Activated CD4-positive, alpha-beta memory T cell treated with anti-CD3 and anti-CD28 coated beads, Interleukin-2, amount 10 ng/mL, durations not matched to agents 7 days and 5 days (primary cell): ENCODE results near the gene FRMD4B. TPM values are rescaled to one million over a fixed set of nuclear protein-coding genes. Genes with fewer than 3 reads are reported as not detected.
A peak's percentile ranks its signal among the peaks of the same experiment; 100 is the strongest.

Experiments used
- CTCF ChIA-PET: fragments of 350-600 bp; sonication (Branson Sonifier 250); formaldehyde crosslinking; loops from one replicate; lab custom pipeline; 2021; ENCODE audit warnings: antibody characterized with exemption, inconsistent platforms; lab: Charles Lee
- POLR2A ChIA-PET: fragments of 350-600 bp; sonication (Branson Sonifier 250); formaldehyde crosslinking; loops from one replicate; lab custom pipeline; 2021; ENCODE audit warnings: antibody characterized with exemption; lab: Charles Lee
- DNase-seq: peaks from one replicate; pipeline ENCODE4 v3.0.0-alpha.2; 2020
- H3K27ac Mint-ChIP-seq: one replicate; pipeline ENCODE4 v1.8.0; 2021; ENCODE audit warnings: mild to moderate bottlenecking, mixed read lengths
- H3K27me3 Mint-ChIP-seq: one replicate; pipeline ENCODE4 v1.8.0; 2021; ENCODE audit warnings: mixed read lengths
- H3K36me3 Mint-ChIP-seq: one replicate; pipeline ENCODE4 v1.8.0; 2021; ENCODE audit warnings: low read depth, mixed read lengths
- H3K4me1 Mint-ChIP-seq: one replicate; pipeline ENCODE4 v1.8.0; 2021; ENCODE audit warnings: mixed read lengths
- H3K4me3 Mint-ChIP-seq: one replicate; pipeline ENCODE4 v1.8.0; 2021; ENCODE audit warnings: mild to moderate bottlenecking, mixed read lengths
- H3K9me3 Mint-ChIP-seq: one replicate; pipeline ENCODE4 v1.8.0; 2021; ENCODE audit warnings: mixed read lengths
- total RNA-seq, 2 experiments: library from RNA; stranded (reverse); gene quantifications; one replicate each; pipeline ENCODE4 v1.2.3, GENCODE V29; 2021

Gene FRMD4B
- total RNA-seq, 2 experiments from 2014 or later = 69.5 to 72.4 TPM

DNA sequence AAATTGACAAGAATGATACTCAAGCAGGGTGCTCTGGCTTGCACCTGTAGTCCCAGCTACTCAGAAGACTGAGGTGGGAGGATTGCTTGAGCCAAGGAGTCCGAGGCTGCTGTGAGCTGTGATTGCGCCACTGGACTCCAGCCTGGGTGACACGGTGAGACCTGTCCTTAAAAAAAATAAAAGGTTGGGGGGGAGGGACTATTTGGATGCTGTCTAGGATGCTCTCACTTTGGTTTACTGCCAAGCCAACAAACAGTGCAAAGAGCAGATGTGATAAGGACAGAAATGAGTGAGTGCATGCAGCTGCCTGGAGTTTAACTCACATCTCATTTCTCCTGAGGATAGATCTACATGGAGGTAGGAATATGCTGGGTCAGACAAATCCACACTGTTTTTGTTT lies 130.0 kb downstream of the FRMD4B start:
- no peak for DNase-seq
- POLR2A ChIA-PET = no interaction called here
- Mint-ChIP-seq H3K27ac (no peak overlapping the region), H3K4me1 (no peaks in the 10 kb centered on the region), H3K27me3 (peaks cover 10% of the 10 kb centered on the region), H3K36me3 (no peaks in the 10 kb centered on the region), H3K4me3 (no peak overlapping the region), H3K9me3 (no peaks in the 10 kb centered on the region)
- CTCF ChIA-PET = no interaction called here

DNA sequence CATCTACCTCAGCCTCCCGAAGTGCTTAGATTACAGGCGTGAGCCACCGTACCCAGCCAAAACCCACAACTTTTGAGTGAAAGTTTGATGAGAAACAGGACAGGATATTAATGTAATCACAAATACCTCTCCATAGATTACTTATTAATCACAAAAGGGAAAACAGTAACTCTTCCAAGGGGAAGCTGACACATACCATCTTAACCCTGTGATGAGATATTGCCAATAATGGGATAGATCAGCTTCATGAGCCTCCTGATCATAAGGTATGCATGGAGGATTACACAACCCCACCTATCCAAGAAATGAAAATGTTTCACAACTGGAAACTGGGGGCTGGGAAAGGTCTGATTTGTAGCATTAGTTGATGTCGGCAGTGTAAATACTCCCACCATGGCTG lies 131.5 kb downstream of the FRMD4B start:
- Mint-ChIP-seq H3K36me3 (no peaks in the 10 kb centered on the region), H3K9me3 (no peaks in the 10 kb centered on the region), H3K4me1 (peaks cover 4% of the 10 kb centered on the region), H3K4me3 (no peak overlapping the region), H3K27ac (no peak overlapping the region), H3K27me3 (peaks cover 10% of the 10 kb centered on the region)
- ChIA-PET POLR2A (no interaction called here), CTCF (no interaction called here)
- no peak for DNase-seq

GRCh38 chr3:69252631-69253030 lies 133.3 kb downstream of the FRMD4B start:
- Mint-ChIP-seq H3K4me1 (peaks cover 10% of the 10 kb centered on the region), H3K4me3 (no peak overlapping the region), H3K9me3 (no peaks in the 10 kb centered on the region), H3K27ac (no peak overlapping the region), H3K27me3 (peaks cover 10% of the 10 kb centered on the region), H3K36me3 (no peaks in the 10 kb centered on the region)
- CTCF ChIA-PET = no interaction called here
- POLR2A ChIA-PET = no interaction called here
- no peak for DNase-seq

GRCh38 chr3:69252141-69252540 lies 133.7 kb downstream of the FRMD4B start:
- POLR2A ChIA-PET = interaction anchor here (0.6 to 3.8 kb wide), 2 partner anchors 53 to 121 kb away, joined by 4 to 20 read pairs; no protein-coding TSS in a partner anchor
- Mint-ChIP-seq H3K4me1 (peaks cover 10% of the 10 kb centered on the region), H3K27me3 (peaks cover 10% of the 10 kb centered on the region), H3K36me3 (no peaks in the 10 kb centered on the region), H3K9me3 (no peaks in the 10 kb centered on the region), H3K4me3 (no peak overlapping the region), H3K27ac (no peak overlapping the region)
- CTCF ChIA-PET = no interaction called here
- DNase-seq = no peak

DNA sequence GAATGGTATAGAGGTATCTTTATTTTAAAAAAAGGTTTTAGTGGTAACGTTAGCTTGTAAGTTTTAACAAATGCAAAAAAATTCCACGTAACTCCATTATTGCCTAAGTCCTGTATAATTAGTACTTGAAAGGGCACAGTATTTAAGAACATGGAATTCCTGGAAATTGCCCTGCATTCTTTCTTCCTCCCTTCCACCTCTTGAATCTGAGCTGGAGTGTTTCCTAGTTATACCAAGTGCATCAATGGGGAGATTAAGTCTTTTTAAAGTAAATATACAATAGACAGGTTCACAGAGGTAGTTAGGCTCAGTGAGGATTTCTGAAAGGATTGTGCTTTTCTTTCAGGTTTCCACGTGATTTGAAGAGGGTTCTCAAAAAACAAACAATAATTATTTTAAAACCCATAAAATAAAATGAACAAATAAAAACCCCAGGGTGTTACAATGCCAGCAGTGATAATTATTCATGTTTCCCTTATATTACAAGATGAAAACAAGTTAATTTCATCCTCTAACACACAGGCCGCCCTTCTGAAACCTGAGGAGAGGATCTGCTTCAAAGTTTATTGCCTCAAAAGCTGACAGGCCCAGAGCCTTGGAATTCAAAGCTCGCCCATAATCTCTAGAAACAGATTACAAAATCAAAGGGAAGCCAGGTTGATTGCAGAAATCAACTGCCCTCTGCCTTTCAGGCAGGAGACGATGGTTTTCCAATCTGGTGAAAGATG lies 134.6 kb downstream of the FRMD4B start:
- H3K4me1 Mint-ChIP-seq = peaks cover 10% of the 10 kb centered on the region
- H3K27me3 Mint-ChIP-seq = peaks cover 10% of the 10 kb centered on the region
- H3K36me3 Mint-ChIP-seq = no peaks in the 10 kb centered on the region
- H3K27ac Mint-ChIP-seq = no peak overlapping the region
- ChIA-PET CTCF (interaction anchor here (0.7 to 1.3 kb wide), 2 partner anchors 39 to 45 kb away, joined by 3 to 4 read pairs; no protein-coding TSS in a partner anchor), POLR2A (interaction anchor here (0.6 to 3.8 kb wide), 3 partner anchors 9 to 121 kb away, joined by 3 to 20 read pairs (median 4); no protein-coding TSS in a partner anchor)
- no peak for DNase-seq
- no peaks in the 10 kb centered on the region for H3K9me3 Mint-ChIP-seq
- H3K4me3 Mint-ChIP-seq = no peak overlapping the region

DNA sequence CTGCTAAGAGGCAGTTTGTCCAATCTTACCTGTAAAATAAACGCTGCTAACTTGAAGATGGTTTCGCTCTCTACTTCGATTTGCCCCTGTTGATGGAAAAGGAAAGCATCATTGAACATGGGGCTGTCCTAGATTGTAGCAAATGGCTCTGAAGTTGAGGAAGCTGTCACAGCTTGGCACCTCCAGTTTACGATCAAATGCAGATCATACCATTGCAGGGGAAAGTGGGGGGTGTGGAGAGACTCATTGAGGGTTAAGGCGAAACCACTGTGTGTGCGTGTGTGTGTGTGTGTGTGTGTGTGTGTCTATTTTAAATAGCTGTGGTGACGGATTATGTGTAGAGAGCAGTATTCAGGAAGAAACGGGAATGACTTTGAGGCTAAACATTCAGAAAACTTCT lies 135.9 kb downstream of the FRMD4B start:
- POLR2A ChIA-PET = interaction anchor here (1.0 to 3.8 kb wide), 9 partner anchors 13 to 89 kb away, joined by 3 to 20 read pairs (median 3); no protein-coding TSS in a partner anchor
- Mint-ChIP-seq H3K27ac (peak overlapping the region; percentile 44), H3K4me1 (peaks cover 10% of the 10 kb centered on the region), H3K4me3 (peak overlapping the region; percentile 71), H3K27me3 (peaks cover 7% of the 10 kb centered on the region), H3K36me3 (no peaks in the 10 kb centered on the region), H3K9me3 (no peaks in the 10 kb centered on the region)
- CTCF ChIA-PET = interaction anchor here (1.3 to 2.0 kb wide), 2 partner anchors 51 to 56 kb away, joined by 5 to 7 read pairs; no protein-coding TSS in a partner anchor
- peak; percentile 72 for DNase-seq

- Mint-ChIP-seq H3K27me3 (peaks cover 4% of the 10 kb centered on the region), H3K4me1 (peaks cover 10% of the 10 kb centered on the region), H3K27ac (no peak overlapping the region), H3K4me3 (peak overlapping the region; percentile 71), H3K36me3 (no peaks in the 10 kb centered on the region), H3K9me3 (no peaks in the 10 kb centered on the region)
- POLR2A ChIA-PET = interaction anchor here (1.0 to 3.8 kb wide), 7 partner anchors 12 to 88 kb away, joined by 3 to 20 read pairs (median 4); no protein-coding TSS in a partner anchor
- CTCF ChIA-PET = interaction anchor here (1.1 to 2.0 kb wide), 2 partner anchors 57 to 128 kb away, joined by 4 to 7 read pairs; no protein-coding TSS in a partner anchor
- DNase-seq = no peak
Measured at GRCh38 chr3:69249001-69249400, 136.9 kb downstream of the FRMD4B start.

GRCh38 chr3:69248436-69248835 lies 137.5 kb downstream of the FRMD4B start:
- DNase-seq = no peak
- ChIA-PET CTCF (interaction anchor here (1.1 to 2.0 kb wide), 2 partner anchors 58 to 127 kb away, joined by 4 to 7 read pairs; no protein-coding TSS in a partner anchor), POLR2A (interaction anchor here (1.5 to 3.8 kb wide), 3 partner anchors 11 to 49 kb away, joined by 4 to 20 read pairs (median 13); no protein-coding TSS in a partner anchor)
- peaks cover 4% of the 10 kb centered on the region for H3K27me3 Mint-ChIP-seq
- no peak overlapping the region for H3K27ac Mint-ChIP-seq
- H3K9me3 Mint-ChIP-seq = no peaks in the 10 kb centered on the region
- no peak overlapping the region for H3K4me3 Mint-ChIP-seq
- H3K36me3 Mint-ChIP-seq = no peaks in the 10 kb centered on the region
- H3K4me1 Mint-ChIP-seq = peaks cover 10% of the 10 kb centered on the region

GRCh38 chr3:69246612-69247011 lies 139.3 kb downstream of the FRMD4B start:
- no peaks in the 10 kb centered on the region for H3K27me3 Mint-ChIP-seq
- H3K4me1 Mint-ChIP-seq = peaks cover 22% of the 10 kb centered on the region
- H3K9me3 Mint-ChIP-seq = no peaks in the 10 kb centered on the region
- ChIA-PET CTCF (interaction anchor here (0.8 kb wide), 1 partner anchor 34 kb away, joined by 3 read pairs; no protein-coding TSS in a partner anchor), POLR2A (no interaction called here)
- no peaks in the 10 kb centered on the region for H3K36me3 Mint-ChIP-seq
- H3K27ac Mint-ChIP-seq = no peak overlapping the region
- no peak overlapping the region for H3K4me3 Mint-ChIP-seq
- no peak for DNase-seq

- Mint-ChIP-seq H3K27ac (no peak overlapping the region), H3K36me3 (no peaks in the 10 kb centered on the region), H3K9me3 (no peaks in the 10 kb centered on the region), H3K27me3 (no peaks in the 10 kb centered on the region), H3K4me3 (no peak overlapping the region), H3K4me1 (peaks cover 23% of the 10 kb centered on the region)
- DNase-seq = no peak
- POLR2A ChIA-PET = interaction anchor here (0.9 to 1.0 kb wide), 2 partner anchors 38 to 44 kb away, joined by 3 to 4 read pairs; no protein-coding TSS in a partner anchor
- CTCF ChIA-PET = interaction anchor here (0.6 to 1.2 kb wide), 3 partner anchors 41 to 62 kb away, joined by 3 to 4 read pairs (median 4); no protein-coding TSS in a partner anchor
Measured at GRCh38 chr3:69244039-69244438, 141.8 kb downstream of the FRMD4B start.

DNA sequence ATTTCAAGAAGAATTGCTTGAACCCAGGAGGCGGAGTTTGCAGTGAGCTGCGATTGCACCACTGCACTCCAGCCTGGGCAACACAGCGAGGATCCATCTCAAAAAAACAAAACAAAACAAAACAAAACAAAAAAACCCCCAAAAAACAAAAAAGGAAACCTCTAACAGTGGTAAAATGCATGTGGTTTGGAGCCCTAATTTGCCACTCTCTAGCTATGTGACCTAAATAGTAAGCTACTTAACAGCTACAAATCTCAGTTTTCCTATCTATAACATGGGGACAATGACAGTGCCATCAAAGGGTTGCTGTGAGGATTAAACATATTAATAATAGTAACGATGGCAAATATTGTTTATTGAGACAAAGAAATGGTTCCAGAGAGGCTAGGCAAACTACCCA lies 144.1 kb downstream of the FRMD4B start:
- Mint-ChIP-seq H3K27me3 (no peaks in the 10 kb centered on the region), H3K4me3 (no peak overlapping the region), H3K9me3 (no peaks in the 10 kb centered on the region), H3K27ac (no peak overlapping the region), H3K36me3 (no peaks in the 10 kb centered on the region), H3K4me1 (peaks cover 22% of the 10 kb centered on the region)
- DNase-seq = no peak
- CTCF ChIA-PET = interaction anchor here (1.5 kb wide), 1 partner anchor 65 kb away, joined by 4 read pairs; no protein-coding TSS in a partner anchor
- POLR2A ChIA-PET = interaction anchor here (1.1 kb wide), 1 partner anchor 9 kb away, joined by 3 read pairs; no protein-coding TSS in a partner anchor

GRCh38 chr3:69240651-69241568 lies 145.0 kb downstream of the FRMD4B start:
- H3K27ac Mint-ChIP-seq = no peak overlapping the region
- ChIA-PET CTCF (no interaction called here), POLR2A (no interaction called here)
- no peak for DNase-seq
- H3K9me3 Mint-ChIP-seq = no peaks in the 10 kb centered on the region
- H3K4me3 Mint-ChIP-seq = no peak overlapping the region
- H3K4me1 Mint-ChIP-seq = peaks cover 30% of the 10 kb centered on the region
- no peaks in the 10 kb centered on the region for H3K27me3 Mint-ChIP-seq
- no peaks in the 10 kb centered on the region for H3K36me3 Mint-ChIP-seq
